ENCODE results near the gene PLXNA1.

The PLXNA1 gene

DNA sequence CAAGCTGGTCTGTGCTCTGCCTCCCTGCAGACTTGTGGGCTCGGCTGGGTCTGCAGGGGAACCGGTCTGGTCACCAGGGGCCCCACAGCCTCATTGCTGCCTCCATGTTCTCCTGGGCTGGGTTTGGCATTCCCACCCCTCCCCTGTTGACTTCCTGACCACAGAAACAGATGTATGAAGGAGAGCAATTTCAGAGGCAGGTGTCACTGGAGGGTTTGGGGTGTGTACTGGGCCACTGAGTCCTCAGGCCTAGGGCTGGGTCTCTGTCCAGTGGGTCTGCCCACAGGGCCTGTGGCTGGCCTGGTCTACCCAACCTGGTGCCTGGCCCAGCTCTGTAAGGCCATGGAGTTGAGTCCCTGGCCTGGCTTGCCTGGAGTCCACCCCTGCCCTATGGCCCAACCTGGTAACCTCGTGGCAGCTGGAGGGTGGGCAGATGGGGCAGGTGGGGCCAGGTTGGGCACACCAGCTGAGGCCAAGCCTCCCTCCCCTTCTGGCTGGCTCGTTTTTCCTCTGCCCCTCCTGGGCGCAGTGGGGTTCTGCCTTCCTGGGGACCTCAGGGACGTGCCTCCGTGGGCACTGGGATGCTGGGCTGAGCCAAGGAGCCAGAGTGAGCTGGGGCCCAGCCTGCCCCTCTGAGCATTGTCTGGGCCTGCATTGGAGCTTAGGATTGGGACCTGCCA lies 20.8 kb downstream of the PLXNA1 start:
- DNase-seq, result no peak

- no peak for DNase-seq
These were observed 21.9 kb downstream of the PLXNA1 start for GRCh38 chr3:127004641-127005397.

DNA sequence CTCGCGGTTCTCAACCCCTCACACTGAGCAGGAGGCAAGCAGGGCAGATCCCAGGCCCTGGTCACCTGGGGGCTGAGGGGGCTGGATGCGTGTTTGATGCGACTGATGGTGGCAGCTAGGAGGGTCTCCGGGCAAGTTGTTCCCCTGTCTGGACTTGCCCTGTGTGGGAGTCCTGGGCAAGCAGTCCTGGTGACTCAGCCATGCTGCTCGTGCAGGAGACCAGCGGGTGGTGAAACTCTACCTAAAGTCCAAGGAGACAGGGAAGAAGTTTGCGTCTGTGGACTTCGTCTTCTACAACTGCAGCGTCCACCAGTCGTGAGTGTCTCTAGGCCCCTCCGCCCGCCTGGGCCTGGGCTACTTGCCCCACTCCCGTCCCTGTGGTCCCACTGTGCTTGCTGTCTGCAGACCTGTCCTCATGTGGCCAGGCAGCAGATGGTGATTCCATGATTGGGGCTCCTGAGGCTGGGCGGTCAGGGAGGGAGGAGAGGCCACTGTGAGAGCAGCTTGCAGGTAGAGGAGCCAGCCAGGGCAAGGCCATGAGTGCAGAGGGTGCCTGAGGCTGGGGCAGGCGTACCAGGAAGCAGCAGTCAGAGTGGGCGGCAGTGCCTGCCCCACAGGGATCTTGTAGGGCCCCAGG lies 23.1 kb downstream of the PLXNA1 start:
- DNase-seq, result no peak

- no peak for DNase-seq
These were observed 24.0 kb downstream of the PLXNA1 start for GRCh38 chr3:127006781-127007436.

DNA sequence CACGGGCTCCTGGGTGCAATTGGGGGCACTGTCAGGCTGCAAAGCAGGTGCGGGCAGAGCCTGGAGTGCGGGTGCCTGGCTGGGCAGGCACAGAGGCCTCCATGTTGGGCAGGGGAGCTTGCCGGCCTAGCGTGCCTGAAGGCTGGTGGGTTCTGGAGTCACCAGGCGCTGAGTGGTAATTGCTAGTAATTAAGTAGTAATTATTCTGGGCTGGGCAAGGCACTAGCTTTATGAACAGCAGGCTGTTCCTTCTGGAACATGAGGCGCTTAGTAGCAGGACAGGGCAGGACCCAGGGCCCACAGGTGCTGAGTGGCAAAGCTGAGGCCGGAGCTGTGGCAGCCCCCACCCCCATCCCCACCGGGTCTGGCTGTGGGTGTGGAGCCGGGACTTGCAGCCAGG lies 25.3 kb downstream of the PLXNA1 start:
- DNase-seq, result no peak

- no peak for DNase-seq
These were observed 26.6 kb downstream of the PLXNA1 start for GRCh38 chr3:127009531-127009930.

DNA sequence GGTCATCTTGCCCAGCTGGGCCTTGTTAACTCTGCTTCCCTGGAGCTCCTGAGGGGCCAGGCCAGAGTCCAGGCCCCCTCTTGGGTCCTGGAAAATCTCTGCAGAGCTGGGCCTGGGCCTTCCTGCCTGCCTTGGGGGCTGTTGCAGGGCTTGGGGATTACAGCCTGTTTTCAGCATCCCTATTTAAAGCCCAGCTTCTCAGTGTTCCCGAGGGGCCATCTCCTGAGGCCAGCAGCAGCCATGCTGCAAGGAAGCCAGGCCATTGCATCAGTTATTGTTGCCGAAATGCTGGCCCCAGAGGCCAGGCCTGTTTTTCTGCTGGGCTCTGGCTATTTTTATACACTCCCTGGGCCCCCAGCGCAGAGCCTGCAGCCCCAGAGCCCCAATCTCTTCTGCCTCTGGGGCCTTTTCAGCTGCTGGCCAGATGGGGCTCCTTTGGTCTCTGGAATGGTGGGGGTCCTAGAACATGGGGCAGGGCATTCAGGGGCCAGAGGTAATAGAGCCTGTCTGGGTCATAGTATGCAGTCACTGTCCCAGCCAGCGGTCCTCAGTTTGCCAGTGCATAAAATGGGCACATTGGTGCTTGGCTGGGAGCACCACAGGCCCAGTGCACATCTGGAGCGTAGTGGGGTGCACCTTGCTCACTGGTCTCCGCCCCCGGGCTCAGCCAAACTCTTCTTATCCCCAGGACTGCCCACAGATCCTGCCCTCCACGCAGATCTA lies 28.5 kb downstream of the PLXNA1 start:
- DNase-seq, result no peak

GRCh38 chr3:127012091-127012490 lies 29.2 kb downstream of the PLXNA1 start:
- no peak for DNase-seq

- DNase-seq, result no peak
These were observed 30.3 kb downstream of the PLXNA1 start for GRCh38 chr3:127013181-127013580.

DNA sequence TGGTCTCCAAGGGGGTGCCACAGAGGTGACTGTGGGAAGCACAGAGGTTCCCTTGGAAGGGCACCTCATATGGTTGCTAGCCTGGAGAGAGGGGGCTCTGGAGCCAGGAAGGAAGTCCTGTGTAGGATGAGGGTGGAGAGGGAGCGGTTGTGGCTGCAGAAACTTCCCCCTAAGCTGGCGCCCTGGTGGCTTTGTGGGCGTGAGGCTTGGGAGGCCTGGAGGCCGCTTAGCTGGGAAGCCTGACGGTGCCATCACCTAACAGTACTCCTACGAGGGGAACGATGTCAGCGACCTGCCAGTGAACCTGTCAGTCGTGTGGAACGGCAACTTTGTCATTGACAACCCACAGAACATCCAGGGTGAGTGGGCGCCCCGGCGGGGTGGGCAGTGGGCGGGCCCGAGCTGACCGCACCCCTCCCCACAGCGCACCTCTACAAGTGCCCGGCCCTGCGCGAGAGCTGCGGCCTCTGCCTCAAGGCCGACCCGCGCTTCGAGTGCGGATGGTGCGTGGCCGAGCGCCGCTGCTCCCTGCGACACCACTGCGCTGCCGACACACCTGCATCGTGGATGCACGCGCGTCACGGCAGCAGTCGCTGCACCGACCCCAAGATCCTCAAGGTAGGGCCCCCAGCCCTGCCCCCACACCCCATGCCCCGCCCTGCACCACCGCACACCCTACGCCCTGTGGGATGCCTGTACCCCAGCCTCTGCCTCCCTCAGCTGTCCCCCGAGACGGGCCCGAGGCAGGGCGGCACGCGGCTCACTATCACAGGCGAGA lies 31.0 kb downstream of the PLXNA1 start:
- no peak for DNase-seq

DNA sequence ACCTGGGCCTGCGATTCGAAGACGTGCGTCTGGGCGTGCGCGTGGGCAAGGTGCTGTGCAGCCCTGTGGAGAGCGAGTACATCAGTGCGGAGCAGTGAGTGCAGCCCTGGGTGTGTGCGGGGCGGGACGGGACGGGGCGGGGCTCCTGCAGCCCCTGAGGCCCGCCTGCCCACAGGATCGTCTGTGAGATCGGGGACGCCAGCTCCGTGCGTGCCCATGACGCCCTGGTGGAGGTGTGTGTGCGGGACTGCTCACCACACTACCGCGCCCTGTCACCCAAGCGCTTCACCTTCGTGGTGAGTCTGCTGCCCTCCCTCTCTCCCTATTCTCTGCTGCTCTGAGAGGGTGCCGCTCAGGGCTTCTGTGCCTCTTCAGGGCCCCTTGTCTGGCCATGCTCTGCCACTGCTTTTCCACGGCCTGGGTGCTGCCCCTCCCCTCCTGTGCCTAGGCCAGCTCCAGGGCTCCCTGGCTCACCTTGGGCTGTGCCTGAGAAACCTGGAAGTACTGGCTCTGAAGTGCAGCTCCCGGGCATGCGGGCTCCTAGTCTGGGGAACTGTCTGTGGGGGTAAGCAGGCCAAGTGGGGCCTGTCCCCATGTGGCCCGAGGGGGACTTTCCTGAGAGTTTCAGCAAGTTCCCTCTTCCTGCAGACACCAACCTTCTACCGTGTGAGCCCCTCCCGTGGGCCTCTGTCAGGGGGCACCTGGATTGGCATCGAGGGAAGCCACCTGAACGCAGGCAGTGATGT lies 31.8 kb downstream of the PLXNA1 start:
- no peak for DNase-seq

GRCh38 chr3:127015282-127016042 lies 32.5 kb downstream of the PLXNA1 start:
- no peak for DNase-seq

DNA sequence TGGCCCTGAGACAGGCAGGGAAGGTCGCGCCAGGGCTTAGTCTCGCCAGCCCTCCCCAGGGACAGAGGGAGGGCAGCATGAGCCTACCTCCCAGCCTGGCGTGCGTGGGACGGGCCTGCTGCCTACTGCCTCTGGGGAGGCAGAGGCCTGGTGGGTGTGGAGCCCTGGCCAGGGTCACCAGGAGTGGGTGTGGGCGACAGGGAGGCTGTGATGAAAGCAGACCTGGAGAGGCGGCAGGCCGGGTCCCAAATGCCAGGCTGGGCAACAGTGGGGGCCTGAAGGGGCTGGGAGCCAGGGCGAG lies 33.1 kb downstream of the PLXNA1 start:
- DNase-seq, result no peak

DNA sequence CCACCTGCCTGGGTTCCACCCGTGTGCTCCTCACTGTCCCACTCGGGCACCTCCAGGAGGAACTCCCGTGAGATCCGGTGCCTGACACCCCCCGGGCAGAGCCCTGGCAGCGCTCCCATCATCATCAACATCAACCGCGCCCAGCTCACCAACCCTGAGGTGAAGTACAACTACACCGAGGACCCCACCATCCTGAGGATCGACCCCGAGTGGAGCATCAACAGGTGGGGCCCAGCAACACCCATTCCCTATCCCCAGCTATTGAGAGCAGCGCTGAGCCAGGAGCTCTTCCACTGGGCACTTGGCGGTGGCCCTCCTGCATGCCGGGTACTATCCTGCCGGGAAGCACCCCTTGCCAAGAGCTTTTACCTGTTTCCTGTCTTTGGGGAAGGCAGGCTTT lies 33.5 kb downstream of the PLXNA1 start:
- no peak for DNase-seq

- no peak for DNase-seq
These were observed 34.3 kb downstream of the PLXNA1 start for GRCh38 chr3:127017229-127017628.

DNA sequence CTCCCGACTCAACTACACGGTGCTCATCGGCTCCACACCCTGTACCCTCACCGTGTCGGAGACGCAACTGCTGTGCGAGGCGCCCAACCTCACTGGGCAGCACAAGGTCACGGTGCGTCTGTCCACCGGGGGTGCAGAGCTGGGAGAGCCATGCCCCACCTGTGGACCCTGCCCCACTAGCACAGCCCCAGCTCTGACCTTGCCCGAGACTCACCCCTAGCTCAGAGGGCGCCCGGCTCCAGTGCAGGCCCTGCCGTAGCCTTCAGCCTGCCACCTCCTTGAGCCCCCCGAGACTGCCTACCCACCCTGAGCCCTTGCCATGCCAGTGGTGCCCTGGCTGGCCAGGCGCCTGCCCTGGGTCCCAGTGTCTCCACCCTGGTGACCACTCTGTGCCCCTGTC lies 34.9 kb downstream of the PLXNA1 start:
- DNase-seq, result no peak

DNA sequence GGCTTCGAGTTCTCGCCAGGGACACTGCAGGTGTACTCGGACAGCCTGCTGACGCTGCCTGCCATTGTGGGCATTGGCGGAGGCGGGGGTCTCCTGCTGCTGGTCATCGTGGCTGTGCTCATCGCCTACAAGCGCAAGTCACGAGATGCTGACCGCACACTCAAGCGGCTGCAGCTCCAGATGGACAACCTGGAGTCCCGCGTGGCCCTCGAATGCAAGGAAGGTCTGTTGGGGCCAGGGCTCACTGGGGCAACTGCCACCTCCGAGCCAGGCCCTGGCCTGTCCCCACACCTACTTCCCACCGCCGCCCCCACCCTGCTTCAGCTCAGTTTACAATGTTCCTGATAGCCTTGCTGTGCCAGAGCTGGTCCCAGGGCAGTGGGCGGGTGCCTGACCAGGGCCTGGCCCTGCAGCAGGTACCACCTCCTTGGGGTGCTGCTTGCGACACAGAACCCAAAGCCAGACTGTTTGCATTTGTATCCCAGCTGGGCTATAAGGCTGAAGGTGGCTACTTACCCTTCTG lies 35.5 kb downstream of the PLXNA1 start:
- no peak for DNase-seq

GRCh38 chr3:127019449-127019848 lies 36.5 kb downstream of the PLXNA1 start:
- DNase-seq, result no peak

GRCh38 chr3:127020543-127020942 lies 37.6 kb downstream of the PLXNA1 start:
- no peak for DNase-seq

DNA sequence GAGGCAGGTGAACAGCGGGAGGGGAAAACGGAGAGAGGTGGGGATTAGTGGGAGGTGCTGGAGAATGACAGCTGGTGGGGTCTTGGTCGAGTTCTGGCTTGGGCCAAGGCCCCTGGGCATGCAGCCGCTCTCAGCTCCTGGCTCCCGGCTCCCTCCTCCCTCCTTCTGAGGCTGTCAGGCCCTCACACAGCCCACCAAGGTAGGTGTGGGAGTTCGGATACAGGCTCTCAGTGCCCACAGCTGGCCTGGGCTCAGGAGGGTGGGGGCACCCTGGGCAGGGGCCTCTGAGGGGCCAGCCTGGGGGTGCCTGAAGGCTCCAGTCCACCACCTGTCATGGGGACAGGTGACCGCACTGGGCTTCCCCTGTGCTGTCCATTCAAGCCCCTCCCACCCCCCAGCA lies 39.9 kb downstream of the PLXNA1 start:
- no peak for DNase-seq

GRCh38 chr3:127025456-127025855 lies 42.5 kb downstream of the PLXNA1 start:
- DNase-seq, result no peak
